Measurements from ENCODE around the gene PGF. TPM values are rescaled to one million over a fixed set of nuclear protein-coding genes. Genes with fewer than 3 reads are reported as not detected.
"Not testable (repeated sequence)": the region's sequence is repeated elsewhere in the genome, so short reads cannot be mapped to it uniquely, and the experiment has no call there.

The PGF gene
- total and polyA plus RNA-seq, 2 experiments from 2014 or later: 25.0 to 31.0 TPM

GRCh38 chr14:74935360-74935680, 20.1 kb downstream of the PGF start:
- WGBS (ENCODE audit: low lambda C conversion rate, missing lambda C conversion rate): 83% methylated on average over 9 of the region's 9 CpGs
- no peak overlapping the region for H2AFZ ChIP-seq
- no peak overlapping the region for H3K4me3 ChIP-seq
- no peak overlapping the region for H3K27ac ChIP-seq
- H3K79me2 ChIP-seq: no peaks in the 10 kb centered on the region
- peaks cover 5% of the 10 kb centered on the region for H3K4me1 ChIP-seq (ENCODE audit: insufficient read depth)
- DNase-seq (ENCODE audit: low spot score): no peak
- H3K4me2 ChIP-seq: no peak overlapping the region
- TF ChIP-seq CTCF (IDR thresholded peaks at IDR 0.05; ENCODE audit: poor library complexity): no peak
- no peaks in the 10 kb centered on the region for H3K9me2 ChIP-seq (replicated peaks; ENCODE audit: insufficient read depth)
- H3K36me3 ChIP-seq (replicated peaks; ENCODE audit: insufficient read depth, low read depth): no peaks in the 10 kb centered on the region
- peaks cover 13% of the 10 kb centered on the region for H3K27me3 ChIP-seq
- no peaks in the 10 kb centered on the region for H4K20me1 ChIP-seq (ENCODE audit: insufficient read depth, poor library complexity, severe bottlenecking)
- no peaks in the 10 kb centered on the region for H3K9me3 ChIP-seq (ENCODE audit: low read depth)

GRCh38 chr14:74934476-74935359, 20.7 kb downstream of the PGF start:
- no peak overlapping the region for H3K4me2 ChIP-seq
- H3K4me1 ChIP-seq (ENCODE audit: insufficient read depth): peaks cover 5% of the 10 kb centered on the region
- DNase-seq (ENCODE audit: low spot score): no peak
- H2AFZ ChIP-seq: no peak overlapping the region
- no peaks in the 10 kb centered on the region for H3K36me3 ChIP-seq (replicated peaks; ENCODE audit: insufficient read depth, low read depth)
- no peaks in the 10 kb centered on the region for H3K9me2 ChIP-seq (replicated peaks; ENCODE audit: insufficient read depth)
- H3K27ac ChIP-seq: no peak overlapping the region
- no peaks in the 10 kb centered on the region for H3K79me2 ChIP-seq
- peaks cover 16% of the 10 kb centered on the region for H3K27me3 ChIP-seq
- WGBS (ENCODE audit: low lambda C conversion rate, missing lambda C conversion rate): 67% methylated on average over 25 of the region's 26 CpGs
- no peaks in the 10 kb centered on the region for H3K9me3 ChIP-seq (ENCODE audit: low read depth)
- TF ChIP-seq CTCF (IDR thresholded peaks at IDR 0.05; ENCODE audit: poor library complexity) (no peak), EZH2 (IDR thresholded peaks at IDR 0.05; ENCODE audit: borderline replicate concordance) (no peak), EZH2phosphoT487 (IDR thresholded peaks at IDR 0.05; ENCODE audit: low read depth, severe bottlenecking, unreplicated experiment) (no peak)
- no peaks in the 10 kb centered on the region for H4K20me1 ChIP-seq (ENCODE audit: insufficient read depth, poor library complexity, severe bottlenecking)
- H3K4me3 ChIP-seq: no peak overlapping the region

DNA sequence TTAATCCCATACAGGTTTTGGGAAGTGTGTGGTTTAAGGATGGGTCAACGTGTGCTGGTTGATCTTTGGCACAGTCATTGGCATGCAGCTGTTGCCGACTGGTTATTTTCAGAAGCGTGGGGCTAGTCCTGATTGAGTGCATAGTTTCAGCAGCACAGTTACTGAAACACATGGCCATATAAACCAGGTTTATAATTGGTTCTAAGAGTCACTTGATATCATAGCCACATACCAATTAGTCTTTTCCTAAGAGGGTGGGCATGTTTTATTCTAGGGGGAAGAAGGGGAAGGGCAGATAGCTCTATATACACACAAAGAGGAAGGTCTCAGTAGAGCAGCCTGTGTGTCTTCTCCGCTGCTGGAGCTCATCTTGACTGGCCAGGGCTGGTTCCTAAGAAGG, 21.4 kb downstream of the PGF start:
- Histone ChIP-seq H3K27me3 (peaks cover 23% of the 10 kb centered on the region), H3K27ac (no peak overlapping the region), H3K4me2 (no peak overlapping the region), H3K36me3 (replicated peaks; ENCODE audit: insufficient read depth, low read depth) (no peaks in the 10 kb centered on the region), H3K4me3 (no peak overlapping the region), H3K9me2 (replicated peaks; ENCODE audit: insufficient read depth) (no peaks in the 10 kb centered on the region), H4K20me1 (ENCODE audit: insufficient read depth, poor library complexity, severe bottlenecking) (no peaks in the 10 kb centered on the region), H3K4me1 (ENCODE audit: insufficient read depth) (peaks cover 5% of the 10 kb centered on the region), H2AFZ (no peak overlapping the region), H3K79me2 (no peaks in the 10 kb centered on the region), H3K9me3 (ENCODE audit: low read depth) (no peaks in the 10 kb centered on the region)
- DNase-seq (ENCODE audit: low spot score): no peak
- TF ChIP-seq EZH2 (IDR thresholded peaks at IDR 0.05; ENCODE audit: borderline replicate concordance) (no peak), CTCF (IDR thresholded peaks at IDR 0.05; ENCODE audit: poor library complexity) (no peak), EZH2phosphoT487 (IDR thresholded peaks at IDR 0.05; ENCODE audit: low read depth, severe bottlenecking, unreplicated experiment) (no peak)
- WGBS (ENCODE audit: low lambda C conversion rate, missing lambda C conversion rate): 62% methylated on average over 4 of the region's 4 CpGs

GRCh38 chr14:74932936-74933335, 22.5 kb downstream of the PGF start:
- H3K36me3 ChIP-seq (replicated peaks; ENCODE audit: insufficient read depth, low read depth); H3K4me2 ChIP-seq; H3K79me2 ChIP-seq; H4K20me1 ChIP-seq (ENCODE audit: insufficient read depth, poor library complexity, severe bottlenecking); H3K4me3 ChIP-seq; H3K27ac ChIP-seq; DNase-seq (ENCODE audit: low spot score); H3K4me1 ChIP-seq (ENCODE audit: insufficient read depth); H2AFZ ChIP-seq; H3K9me2 ChIP-seq (replicated peaks; ENCODE audit: insufficient read depth); H3K9me3 ChIP-seq (ENCODE audit: low read depth): not testable (repeated sequence)
- H3K27me3 ChIP-seq: peaks cover 25% of the 10 kb centered on the region
- 97% methylated on average over 4 of the region's 4 CpGs for WGBS (ENCODE audit: low lambda C conversion rate, missing lambda C conversion rate)

Data from hepatocyte (in vitro differentiated cells).